Lung microvascular endothelial cell (primary cell): ENCODE results near the gene IQSEC1. TPM values are rescaled to one million over a fixed set of nuclear protein-coding genes. Genes with fewer than 3 reads are reported as not detected.
"Not testable (repeated sequence)": the region's sequence is repeated elsewhere in the genome, so short reads cannot be mapped to it uniquely, and the experiment has no call there.

Experiments
- DNase-seq, 2 donors: peaks; one replicate each; pipeline versions ENCODE4 v3.0.0 to v3.0.0-alpha.2; 2010; ENCODE audit warnings: low read depth in 2 of 2
- total RNA-seq: library from RNA; depleted of rRNA; stranded (reverse); fragments of >200 nt; gene quantifications from 2 replicates; pipeline ENCODE4 v1.2.1, GENCODE V29; 2014

The IQSEC1 gene
- total RNA-seq, 1 donor from 2014 or later: 63.7 TPM

DNA sequence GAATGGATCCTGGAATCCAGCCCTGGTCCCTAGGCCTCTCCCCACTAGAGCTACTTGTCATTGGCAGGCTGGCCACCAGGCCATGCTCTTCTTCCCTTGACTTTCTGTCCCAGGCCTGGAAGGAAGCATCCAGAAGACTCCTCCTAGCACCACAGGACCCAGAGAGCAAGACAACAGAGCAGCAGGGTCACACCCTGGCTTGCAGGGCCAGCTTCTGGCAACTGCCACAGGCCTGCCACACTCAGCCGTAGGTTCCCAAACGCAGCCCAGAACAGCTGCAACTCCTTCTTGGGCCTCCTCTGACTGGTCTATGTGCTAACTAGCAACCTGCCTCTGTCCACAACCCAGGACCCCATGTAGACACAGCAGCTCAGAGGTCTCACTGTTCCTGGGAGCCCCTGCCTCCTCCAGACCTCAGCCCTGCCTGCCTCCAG lies 195.1 kb downstream of the IQSEC1 start:
- no peak for DNase-seq

DNA sequence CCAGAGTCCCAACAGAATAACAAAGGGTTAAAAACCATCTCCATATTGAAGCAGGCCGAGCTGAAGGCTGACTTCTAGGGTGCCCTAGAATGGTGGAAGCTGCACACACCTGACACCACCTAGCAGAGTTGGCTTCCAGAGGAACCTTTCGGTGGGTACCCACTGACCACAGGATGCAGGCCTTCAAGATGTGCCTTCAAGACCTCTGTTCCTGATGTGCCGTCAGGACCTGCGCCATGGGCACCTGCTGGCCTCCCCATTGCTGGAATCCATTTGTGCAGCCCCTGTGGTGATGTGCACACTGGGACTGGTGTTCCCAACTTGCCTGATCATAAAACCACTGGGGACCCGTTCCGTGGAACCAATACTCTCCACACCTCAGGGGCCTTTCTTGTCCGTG lies 196.2 kb downstream of the IQSEC1 start:
- DNase-seq: no peak

DNA sequence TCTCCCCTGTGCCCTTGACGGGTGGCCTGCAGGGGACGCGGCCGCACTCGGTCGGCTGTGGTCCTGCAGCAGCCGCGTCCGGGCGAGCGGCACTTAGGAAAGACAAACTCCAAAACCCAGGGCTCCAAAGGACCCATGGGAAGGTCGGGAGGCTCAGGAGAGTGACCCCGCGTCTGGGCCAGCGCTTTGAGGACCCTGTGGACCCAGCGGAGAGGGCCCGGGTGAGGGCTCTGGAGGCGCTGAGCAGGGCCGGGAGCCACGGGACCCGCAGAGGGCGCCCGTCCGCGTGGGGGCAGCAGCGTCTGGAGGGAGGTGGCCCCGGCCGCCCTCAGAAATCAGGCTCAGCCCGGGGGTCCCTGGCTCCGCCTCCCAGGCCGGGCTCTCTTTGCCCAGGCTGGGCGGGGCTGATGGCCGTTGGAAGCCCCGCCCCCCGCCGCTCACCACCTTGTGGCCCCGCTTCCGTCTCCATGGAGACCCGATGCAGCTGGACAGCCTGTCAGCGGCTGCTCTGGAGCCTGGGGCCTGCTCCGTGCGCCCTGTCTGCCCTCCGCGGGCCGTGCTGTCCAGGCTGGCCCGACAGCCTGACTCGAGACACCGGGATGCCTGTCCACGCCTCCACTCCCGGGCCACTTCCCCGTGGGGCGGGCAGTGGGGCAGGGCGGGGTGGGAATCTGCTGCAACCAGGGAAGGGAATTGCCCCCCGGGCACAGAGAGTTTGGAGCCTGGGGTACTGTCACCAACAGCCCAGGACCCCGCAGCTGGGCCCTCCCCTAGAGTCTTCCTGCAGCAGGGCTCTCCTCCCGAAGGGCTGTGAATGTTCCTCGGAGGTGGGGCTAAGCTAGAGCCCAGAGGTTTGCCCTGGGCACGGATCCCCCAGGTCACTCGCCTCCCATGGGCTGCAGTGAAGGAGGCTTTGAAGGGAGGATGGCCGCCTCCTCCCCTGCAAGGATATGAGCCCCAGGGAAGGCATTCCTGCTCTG lies 197.1 kb downstream of the IQSEC1 start:
- peak; percentile 18 to 58 for DNase-seq

DNA sequence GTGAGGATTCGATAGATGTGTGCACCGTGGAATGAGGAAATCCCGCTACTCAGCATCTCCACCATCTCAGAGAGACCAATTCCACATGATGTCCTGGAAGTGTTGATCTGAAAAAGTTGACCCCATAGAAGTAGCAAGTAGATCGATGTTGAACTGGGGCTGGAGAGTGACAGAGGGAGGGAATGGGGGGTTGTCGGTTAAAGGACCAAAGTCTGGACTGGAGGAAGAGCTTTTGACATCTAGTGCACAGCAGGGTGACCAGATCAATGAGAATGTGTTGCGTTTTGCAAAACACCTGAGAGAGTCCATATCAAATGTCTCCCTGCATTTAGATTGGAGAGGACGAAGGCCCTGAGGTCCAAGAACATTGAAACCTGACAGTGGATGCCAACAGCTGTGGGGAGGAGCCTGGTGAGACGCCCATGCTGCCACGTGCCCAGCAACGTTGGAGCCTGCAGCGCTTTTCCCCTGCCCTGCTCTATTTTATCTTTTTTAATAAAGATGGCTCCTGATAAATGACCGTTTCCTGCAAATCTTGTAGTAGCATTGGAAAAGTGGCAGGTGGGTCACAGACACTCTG lies 201.7 kb downstream of the IQSEC1 start:
- no peak for DNase-seq

DNA sequence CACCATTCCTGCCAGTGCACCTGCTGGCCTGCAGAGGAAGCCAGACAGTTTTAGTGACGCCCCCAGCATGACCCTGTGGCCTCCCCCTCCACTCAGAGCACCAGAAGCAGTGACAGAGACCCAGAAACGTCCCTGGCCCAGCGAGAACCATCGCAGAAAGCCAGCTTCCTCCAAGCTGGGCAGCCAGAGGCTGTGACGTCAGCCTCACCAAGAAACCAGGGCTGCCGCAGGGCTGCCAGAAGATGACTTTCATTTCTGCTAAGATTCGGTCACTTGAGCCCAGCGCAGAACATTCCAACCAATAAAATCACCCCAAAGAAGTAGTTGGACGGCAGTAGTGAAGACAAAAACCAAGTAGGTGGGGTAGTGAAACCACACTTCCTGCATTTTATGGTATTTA lies 202.3 kb downstream of the IQSEC1 start:
- no peak for DNase-seq

DNA sequence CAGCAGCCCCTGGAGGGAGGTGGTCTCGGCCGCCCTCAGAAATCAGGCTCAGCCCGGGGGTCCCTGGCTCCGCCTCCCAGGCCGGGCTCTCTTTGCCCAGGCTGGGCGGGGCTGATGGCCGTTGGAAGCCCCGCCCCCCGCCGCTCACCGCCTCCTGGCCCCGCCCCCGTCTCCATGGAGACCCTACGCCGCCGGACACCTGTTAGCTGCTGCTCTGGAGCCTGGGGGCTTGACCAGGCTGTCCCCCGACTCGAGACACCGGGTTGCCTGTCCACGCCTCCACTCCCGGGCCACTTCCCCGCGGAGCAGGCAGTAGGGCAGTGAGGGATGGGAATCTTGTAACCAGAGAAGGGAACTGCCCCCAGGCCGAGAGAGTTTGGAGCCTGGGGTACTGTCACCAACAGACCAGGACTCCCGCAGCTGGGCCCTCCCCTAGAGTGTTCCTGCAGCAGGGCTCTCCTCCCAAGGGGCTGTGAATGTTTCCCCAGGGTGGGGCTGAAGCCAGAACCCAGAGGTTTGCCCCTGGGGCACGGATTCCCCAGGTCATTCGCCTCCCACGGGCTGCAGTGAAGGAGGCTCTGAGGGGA lies 204.1 kb downstream of the IQSEC1 start:
- DNase-seq: peak in 1 of 2 donors; percentile 32

DNA sequence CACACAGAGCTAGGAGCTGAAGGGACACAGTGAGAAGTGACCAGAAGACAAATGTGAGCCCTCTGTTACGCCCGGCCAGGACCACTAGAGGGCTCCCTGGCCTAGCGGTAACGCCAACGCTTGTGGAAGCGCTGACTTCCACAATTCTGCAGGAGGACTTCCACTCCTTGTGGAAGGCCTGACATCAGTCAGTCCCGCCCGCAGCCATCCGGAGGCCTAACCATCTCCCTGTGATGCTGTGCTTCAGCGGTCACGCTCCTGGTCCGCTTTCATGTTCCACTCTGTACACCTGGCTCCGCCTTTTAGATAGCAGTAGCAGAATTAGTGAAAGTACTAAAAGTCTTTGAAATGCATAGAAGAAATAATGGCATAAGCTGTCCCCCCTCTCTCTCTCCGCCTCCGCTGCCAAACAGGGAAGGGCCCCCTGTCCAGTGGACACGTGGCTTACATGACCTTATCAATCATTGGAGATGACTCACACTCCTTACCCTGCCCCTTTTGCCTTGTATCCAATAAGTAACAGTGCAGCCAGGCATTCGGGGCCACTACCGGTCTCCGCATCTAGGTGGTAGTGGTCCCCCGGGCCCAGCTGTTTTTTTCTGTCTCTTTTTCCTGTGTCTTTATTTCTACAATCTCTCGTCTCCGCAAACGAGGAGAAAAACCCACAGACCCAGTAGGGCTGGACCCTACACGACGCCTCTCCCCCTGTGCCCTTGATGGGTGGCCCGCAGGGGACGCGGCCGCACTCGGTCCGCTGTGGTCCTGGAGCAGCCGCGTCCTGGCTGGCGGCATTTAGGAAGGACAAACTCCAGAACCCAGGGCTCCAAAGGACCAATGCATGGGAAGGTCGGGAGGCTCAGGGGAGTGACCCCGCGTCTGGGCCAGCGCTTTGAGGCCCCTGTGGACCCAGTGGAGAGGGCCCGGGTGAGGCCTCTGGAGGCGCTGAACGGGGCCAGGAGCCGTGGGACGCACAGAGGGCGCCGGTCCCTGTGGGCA lies 204.9 kb downstream of the IQSEC1 start:
- DNase-seq: peak; percentile 87 to 89

DNA sequence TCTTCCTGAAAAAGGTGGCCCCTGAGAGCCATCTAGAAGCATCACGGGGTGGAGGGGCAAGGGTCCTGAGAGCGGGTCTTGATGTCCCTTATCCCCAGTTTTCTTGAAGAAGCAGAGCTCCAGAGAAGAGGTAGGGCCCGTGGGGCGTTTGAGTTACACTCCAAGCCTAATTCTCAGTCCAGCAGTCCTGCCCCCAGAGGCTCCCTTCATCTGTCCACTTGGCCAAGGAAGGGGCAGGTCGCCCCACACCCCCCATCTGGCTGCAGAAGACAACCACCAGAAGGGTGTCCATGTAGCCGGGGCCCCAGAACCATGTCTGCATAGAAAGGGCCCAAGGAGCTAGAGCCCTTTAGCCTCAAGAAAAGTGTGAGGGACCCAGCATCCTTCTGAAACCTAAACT lies 206.4 kb downstream of the IQSEC1 start:
- DNase-seq: no peak

DNA sequence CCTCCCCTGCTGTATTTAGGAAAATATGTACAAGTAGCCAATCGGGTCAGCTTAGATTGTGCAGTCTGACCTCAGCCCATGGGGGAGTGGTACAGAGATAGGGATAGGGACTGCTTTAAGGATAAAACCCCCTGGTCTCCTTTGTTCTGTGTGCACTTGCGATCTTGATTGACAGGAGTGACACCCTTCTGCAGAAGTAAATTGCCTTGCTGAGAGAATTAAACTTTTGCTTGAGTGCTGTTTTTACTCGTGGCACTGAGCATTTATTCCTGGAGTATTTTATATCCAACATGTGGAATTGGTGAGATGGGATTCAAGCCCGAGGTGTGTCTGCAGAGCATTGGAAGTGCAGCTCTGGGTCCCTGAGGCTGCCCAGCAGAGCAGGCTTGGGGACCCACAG lies 208.0 kb downstream of the IQSEC1 start:
- DNase-seq: no peak

DNA sequence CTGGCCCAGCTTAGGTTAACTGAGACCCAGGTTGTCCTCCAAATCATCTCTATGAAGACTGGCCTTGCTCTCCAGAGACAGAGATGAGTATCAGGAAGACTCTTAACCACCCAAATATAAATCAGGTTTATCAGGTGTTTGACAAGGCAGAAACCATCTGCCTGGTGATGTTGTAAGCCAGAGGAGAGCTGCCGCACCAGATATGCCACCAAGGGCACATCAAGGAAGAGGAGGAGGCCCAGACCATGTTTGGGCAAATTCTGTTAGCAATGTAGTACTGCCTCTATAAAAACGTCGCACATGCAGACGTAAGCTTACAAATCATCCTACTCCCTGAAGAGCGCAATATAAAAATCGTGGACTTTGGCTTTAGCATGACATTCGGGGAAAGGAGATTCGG lies 210.8 kb downstream of the IQSEC1 start:
- DNase-seq: no peak

DNA sequence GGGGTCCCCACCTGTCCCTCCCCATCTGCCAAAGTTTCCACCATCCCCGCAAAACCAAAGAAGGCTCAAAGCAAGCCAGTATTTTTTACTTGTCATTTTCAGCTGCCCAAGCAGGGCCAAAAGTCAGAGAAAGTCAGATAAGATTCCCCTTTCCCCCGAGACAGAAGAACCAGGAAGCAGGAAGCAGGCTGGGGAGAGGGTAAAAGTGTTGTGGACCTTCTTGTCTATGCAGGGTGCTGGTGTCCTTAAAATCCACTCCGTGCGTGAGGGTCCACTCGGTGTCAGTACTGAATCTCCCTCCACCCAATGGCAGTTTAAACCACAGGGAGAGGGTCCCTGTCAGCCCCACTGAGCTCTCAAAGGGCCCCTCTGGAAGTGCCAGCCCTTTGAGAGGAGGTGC lies 211.6 kb downstream of the IQSEC1 start:
- DNase-seq: no peak

DNA sequence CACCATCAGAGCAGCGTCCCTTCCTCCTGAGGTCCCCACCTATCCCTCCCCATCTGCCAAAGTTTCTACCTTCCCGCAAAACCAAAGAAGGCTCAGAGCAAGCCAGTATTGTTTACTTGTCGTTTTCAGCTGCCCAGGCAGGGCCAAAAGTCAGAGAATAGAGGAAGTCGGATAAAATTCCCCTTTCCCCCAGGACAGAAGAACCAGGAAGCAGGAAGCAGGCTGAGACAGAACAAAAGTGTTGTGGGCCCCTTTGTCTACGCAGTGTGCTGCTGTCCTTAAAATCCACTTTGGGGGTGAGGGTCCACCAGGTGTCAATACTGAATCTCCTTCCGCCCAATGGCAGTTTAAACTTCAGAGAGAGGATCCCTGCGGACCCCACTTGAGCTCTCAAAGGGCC lies 213.4 kb downstream of the IQSEC1 start:
- peak; percentile 14 to 21 for DNase-seq

DNA sequence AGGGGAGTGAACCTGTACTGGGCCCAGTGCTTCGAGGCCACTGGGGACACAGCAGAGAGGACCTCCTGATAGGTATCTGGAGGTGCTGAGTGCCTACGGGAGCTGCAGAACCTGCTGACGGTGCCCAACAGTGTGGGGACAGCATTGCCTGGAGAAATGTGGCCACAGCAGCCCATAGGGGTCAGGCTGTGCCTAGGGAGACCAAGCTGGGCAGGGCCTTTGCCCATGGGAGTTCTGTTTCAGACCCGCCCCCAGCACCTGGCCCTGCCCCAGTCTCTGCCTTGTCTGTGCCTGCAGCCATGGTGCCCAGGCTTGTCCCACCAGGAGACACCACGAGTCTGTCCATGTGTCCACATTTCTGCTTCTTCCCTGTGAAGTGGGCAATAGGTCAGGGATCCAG lies 216.6 kb downstream of the IQSEC1 start:
- DNase-seq: no peak

DNA sequence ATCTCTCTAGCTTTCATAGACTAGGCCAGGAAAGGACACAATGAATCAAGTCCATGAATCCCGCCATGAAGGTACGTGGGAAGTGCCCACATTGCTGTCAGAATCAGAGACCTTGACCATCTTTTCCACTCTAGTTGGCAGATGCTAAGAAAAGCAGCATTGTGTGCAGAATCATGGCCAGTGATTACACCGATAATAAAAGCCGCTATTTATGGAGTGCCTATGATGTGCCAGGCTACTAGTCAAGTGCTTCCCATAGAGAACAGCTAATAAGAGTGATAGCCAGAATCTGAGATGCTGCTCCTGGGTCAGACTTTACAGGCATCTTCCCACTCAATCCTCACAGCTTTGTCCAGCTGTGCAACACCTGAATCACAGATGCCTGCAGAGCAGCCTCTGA lies 218.7 kb downstream of the IQSEC1 start:
- DNase-seq: no peak

DNA sequence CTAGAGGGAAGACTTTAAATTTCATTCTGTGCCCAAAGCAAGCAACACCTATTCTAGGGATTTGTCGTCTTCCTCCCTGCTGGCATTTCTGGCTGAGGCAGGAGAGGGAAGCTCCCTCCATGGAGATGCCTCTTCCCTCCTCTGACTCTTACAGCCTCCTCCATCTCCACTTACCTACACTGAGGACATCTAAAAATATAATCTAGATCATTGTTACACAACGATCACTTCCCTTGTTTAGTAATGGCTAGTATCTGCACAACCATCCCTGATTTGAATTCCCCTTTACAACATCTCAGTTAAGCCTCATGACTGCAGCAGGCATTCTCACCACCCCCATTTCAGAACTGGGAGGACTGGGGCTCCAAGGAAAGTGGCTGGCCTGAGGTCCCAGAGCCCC lies 219.4 kb downstream of the IQSEC1 start:
- DNase-seq: not testable (repeated sequence)

DNA sequence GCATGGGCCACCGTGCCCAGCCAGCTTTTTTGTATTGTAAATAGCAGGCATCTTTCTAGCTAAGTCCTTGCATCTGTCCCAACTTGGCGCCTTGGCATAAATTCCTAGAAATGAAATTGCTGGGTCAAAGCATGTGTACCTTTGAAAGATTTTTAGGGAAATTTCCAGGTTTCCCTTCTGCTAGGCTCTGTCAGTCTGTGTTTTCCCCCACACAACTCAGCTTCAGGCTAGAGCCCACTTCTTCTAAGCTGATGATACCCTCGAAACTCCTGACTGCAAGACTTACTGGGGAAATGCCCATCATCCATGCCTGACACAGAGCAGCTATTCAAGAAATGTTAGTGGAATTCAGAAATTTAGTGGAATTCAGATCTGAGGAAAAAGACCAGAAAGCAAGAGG lies 221.0 kb downstream of the IQSEC1 start:
- no peak for DNase-seq

Other genes with a start within 250 kb of the IQSEC1 start
- 857 and 1,065 TPM in 2 replicates for gene RPL32, start 231.9 kb downstream of the IQSEC1 start, total RNA-seq